Effector memory CD8-positive, alpha-beta T cell (primary cell): ENCODE measurements around the gene PTH.

ENCODE experiments used
- ATAC-seq: fragments of 150-1000 bp; cut with Tn5 transposase; replicated peaks from 2 replicates; pipeline ENCODE4 v1.10.0; 2021; ENCODE audit warnings: mild to moderate bottlenecking, moderate library complexity
- DNase-seq, 3 experiments: peaks; one replicate each; pipeline ENCODE4 v3.0.0; 2021
- H3K27ac Mint-ChIP-seq, 2 donors: one replicate each; pipeline ENCODE4 v1.8.0; 2022; ENCODE audit warnings: mild to moderate bottlenecking in 2 of 2, mixed read lengths in 2 of 2, moderate library complexity in 2 of 2
- H3K27me3 Mint-ChIP-seq, 2 donors: one replicate each; pipeline ENCODE4 v1.8.0; 2022; ENCODE audit warnings: mixed read lengths in 2 of 2
- H3K36me3 Mint-ChIP-seq: one replicate; pipeline ENCODE4 v1.8.0; 2022; ENCODE audit warnings: mild to moderate bottlenecking, moderate library complexity, mixed read lengths; ENCODE audit not compliant: insufficient read depth
- H3K4me1 Mint-ChIP-seq, 2 donors: one replicate each; pipeline ENCODE4 v1.8.0; 2022; ENCODE audit warnings: low read depth in 2 of 2, mixed read lengths in 2 of 2
- H3K4me3 Mint-ChIP-seq, 2 donors: one replicate each; pipeline ENCODE4 v1.8.0; 2022; ENCODE audit warnings: mild to moderate bottlenecking in 2 of 2, mixed read lengths in 2 of 2, moderate library complexity in 2 of 2
- H3K9me3 Mint-ChIP-seq, 2 donors: one replicate each; pipeline ENCODE4 v1.8.0; 2022; ENCODE audit warnings: mixed read lengths in 2 of 2
- total RNA-seq, 9 experiments: gene quantifications; one replicate each; lab custom pipeline; 2026; lab: John Stamatoyannopoulos, UW

PTH gene
- 0 to 0.11 (median 0) reads per million in 9 experiments for total RNA-seq

- Mint-ChIP-seq H3K27ac (no peak within 1 kb of the TSS), H3K27me3 (peaks cover 30 to 40% of the 10 kb centered on the region in 2 donors)
These were observed at the start of gene PTH for GRCh38 chr11:13495929-13496328. Gene PTH (minus strand): TSS chr11:13495997. CDS start chr11:13492855, 3,142 bp downstream.

GRCh38 chr11:13538044-13538443 lies 42.2 kb upstream of the PTH start:
- Mint-ChIP-seq H3K27me3 (peaks cover 0 to 7% of the 10 kb centered on the region in 2 donors), H3K9me3 (peaks cover 7 to 20% of the 10 kb centered on the region in 2 donors), H3K4me3 (no peak overlapping the region), H3K4me1 (no peaks in the 10 kb centered on the region), H3K36me3 (no peaks in the 10 kb centered on the region), H3K27ac (no peak overlapping the region)
- no peak for DNase-seq
- no peak for ATAC-seq

More at GRCh38 chr11:13495929-13496328, at the start of gene PTH:
- H3K4me3 Mint-ChIP-seq = no peak within 1 kb of the TSS
- H3K36me3 Mint-ChIP-seq = peaks cover 5% of the 10 kb centered on the region
- H3K9me3 Mint-ChIP-seq = no peaks in the 10 kb centered on the region
- no peak for ATAC-seq
- H3K4me1 Mint-ChIP-seq = no peaks in the 10 kb centered on the region
- no peak for DNase-seq

- Mint-ChIP-seq H3K27me3 (peaks cover 0 to 11% of the 10 kb centered on the region in 2 donors), H3K27ac (no peak overlapping the region), H3K9me3 (peaks cover 7 to 22% of the 10 kb centered on the region in 2 donors), H3K4me1 (no peaks in the 10 kb centered on the region), H3K36me3 (no peaks in the 10 kb centered on the region), H3K4me3 (no peak overlapping the region)
- no peak for DNase-seq
- no peak for ATAC-seq
These were observed 40.0 kb upstream of the PTH start for GRCh38 chr11:13535819-13536218.

- Mint-ChIP-seq H3K4me1 (no peaks in the 10 kb centered on the region), H3K36me3 (no peaks in the 10 kb centered on the region), H3K27me3 (peaks cover 0 to 11% of the 10 kb centered on the region in 2 donors), H3K4me3 (no peak overlapping the region), H3K27ac (no peak overlapping the region), H3K9me3 (peaks cover 7 to 22% of the 10 kb centered on the region in 2 donors)
- DNase-seq (no peak), ATAC-seq (no peak)
These were observed 38.6 kb upstream of the PTH start for GRCh38 chr11:13534358-13534757.

GRCh38 chr11:13525257-13525656 lies 29.5 kb upstream of the PTH start:
- H3K27ac Mint-ChIP-seq = no peak overlapping the region
- DNase-seq (no peak), ATAC-seq (no peak)
- H3K4me3 Mint-ChIP-seq = no peak overlapping the region
- H3K27me3 Mint-ChIP-seq = no peaks in the 10 kb centered on the region
- no peaks in the 10 kb centered on the region for H3K9me3 Mint-ChIP-seq
- H3K36me3 Mint-ChIP-seq = no peaks in the 10 kb centered on the region
- H3K4me1 Mint-ChIP-seq = no peaks in the 10 kb centered on the region

GRCh38 chr11:13503393-13503792 lies 7.6 kb upstream of the PTH start:
- no peak overlapping the region for H3K27ac Mint-ChIP-seq
- H3K4me1 Mint-ChIP-seq = no peaks in the 10 kb centered on the region
- no peak for DNase-seq
- H3K36me3 Mint-ChIP-seq = no peaks in the 10 kb centered on the region
- no peaks in the 10 kb centered on the region for H3K9me3 Mint-ChIP-seq
- ATAC-seq = no peak
- H3K4me3 Mint-ChIP-seq = no peak overlapping the region
- peaks cover 44 to 47% of the 10 kb centered on the region in 2 donors for H3K27me3 Mint-ChIP-seq

GRCh38 chr11:13502492-13502891 lies 6.7 kb upstream of the PTH start:
- no peak overlapping the region for H3K4me3 Mint-ChIP-seq
- DNase-seq (no peak), ATAC-seq (no peak)
- H3K36me3 Mint-ChIP-seq = no peaks in the 10 kb centered on the region
- no peak overlapping the region for H3K27ac Mint-ChIP-seq
- no peaks in the 10 kb centered on the region for H3K9me3 Mint-ChIP-seq
- no peaks in the 10 kb centered on the region for H3K4me1 Mint-ChIP-seq
- H3K27me3 Mint-ChIP-seq = peaks cover 44 to 53% of the 10 kb centered on the region in 2 donors

- no peak for ATAC-seq
- DNase-seq = no peak
- Mint-ChIP-seq H3K9me3 (no peaks in the 10 kb centered on the region), H3K36me3 (peaks cover 5% of the 10 kb centered on the region), H3K4me3 (no peak overlapping the region), H3K27ac (no peak overlapping the region), H3K27me3 (peaks cover 14 to 32% of the 10 kb centered on the region in 2 donors), H3K4me1 (no peaks in the 10 kb centered on the region)
These were observed 1.7 kb downstream of the PTH start for GRCh38 chr11:13494051-13494450.

GRCh38 chr11:13487661-13488030 lies 8.2 kb downstream of the PTH start:
- Mint-ChIP-seq H3K4me1 (peaks cover 5 to 6% of the 10 kb centered on the region in 2 donors), H3K9me3 (no peaks in the 10 kb centered on the region), H3K27ac (peak overlapping the region; percentile 44 to 47), H3K27me3 (peaks cover 0 to 9% of the 10 kb centered on the region in 2 donors), H3K36me3 (no peaks in the 10 kb centered on the region), H3K4me3 (peak overlapping the region; percentile 61 to 67)
- DNase-seq (peak in 2 of 3 experiments; percentile 4 to 18), ATAC-seq (peak; percentile 76)

- Mint-ChIP-seq H3K4me1 (peaks cover 5 to 6% of the 10 kb centered on the region in 2 donors), H3K4me3 (peak overlapping the region; percentile 61 to 67), H3K27me3 (peaks cover 0 to 9% of the 10 kb centered on the region in 2 donors), H3K9me3 (no peaks in the 10 kb centered on the region), H3K27ac (peak overlapping the region; percentile 44 to 47), H3K36me3 (no peaks in the 10 kb centered on the region)
- peak; percentile 58 to 67 (median 66) for DNase-seq
- ATAC-seq = peak; percentile 94
These were observed 8.7 kb downstream of the PTH start for GRCh38 chr11:13486926-13487660.

- DNase-seq = no peak
- Mint-ChIP-seq H3K4me1 (no peaks in the 10 kb centered on the region), H3K27me3 (peaks cover 20 to 22% of the 10 kb centered on the region in 2 donors), H3K36me3 (no peaks in the 10 kb centered on the region), H3K27ac (no peak overlapping the region), H3K4me3 (no peak overlapping the region), H3K9me3 (no peaks in the 10 kb centered on the region)
- no peak for ATAC-seq
These were observed 15.6 kb downstream of the PTH start for GRCh38 chr11:13480198-13480597.

- Mint-ChIP-seq H3K27me3 (peaks cover 20 to 27% of the 10 kb centered on the region in 2 donors), H3K36me3 (no peaks in the 10 kb centered on the region), H3K27ac (no peak overlapping the region), H3K9me3 (no peaks in the 10 kb centered on the region), H3K4me1 (no peaks in the 10 kb centered on the region), H3K4me3 (no peak overlapping the region)
- DNase-seq = no peak
- ATAC-seq = no peak
These were observed 16.1 kb downstream of the PTH start for GRCh38 chr11:13479688-13480087.

- Mint-ChIP-seq H3K4me3 (no peak overlapping the region), H3K27me3 (peaks cover 23 to 46% of the 10 kb centered on the region in 2 donors), H3K36me3 (no peaks in the 10 kb centered on the region), H3K4me1 (no peaks in the 10 kb centered on the region), H3K9me3 (no peaks in the 10 kb centered on the region), H3K27ac (no peak overlapping the region)
- DNase-seq (no peak), ATAC-seq (no peak)
These were observed 20.7 kb downstream of the PTH start for GRCh38 chr11:13475091-13475490.

GRCh38 chr11:13473013-13473722 lies 22.6 kb downstream of the PTH start:
- H3K9me3 Mint-ChIP-seq = no peaks in the 10 kb centered on the region
- H3K4me1 Mint-ChIP-seq = no peaks in the 10 kb centered on the region
- peaks cover 31 to 41% of the 10 kb centered on the region in 2 donors for H3K27me3 Mint-ChIP-seq
- H3K4me3 Mint-ChIP-seq = no peak overlapping the region
- ATAC-seq (no peak), DNase-seq (no peak)
- no peaks in the 10 kb centered on the region for H3K36me3 Mint-ChIP-seq
- H3K27ac Mint-ChIP-seq = no peak overlapping the region
